C4-2B (cell line): ENCODE data around the gene LHFPL6.

Source experiments
- H3K27ac ChIP-seq: fragments of 450-650 bp; 2 replicates; pipeline ENCODE4 v1.5.1; 2017
- ZFX ChIP-seq: fragments of 450-650 bp; IDR thresholded peaks from 2 replicates; pipeline ENCODE4 v1.6.1; 2017
- TF ChIP-seq, protein P1 (sequence below): fragments of 450-650 bp; conservative IDR thresholded peaks from 2 replicates; pipeline ENCODE4 v1.5.1; 2017; ENCODE audit warnings: mild to moderate bottlenecking

Gene LHFPL6

DNA sequence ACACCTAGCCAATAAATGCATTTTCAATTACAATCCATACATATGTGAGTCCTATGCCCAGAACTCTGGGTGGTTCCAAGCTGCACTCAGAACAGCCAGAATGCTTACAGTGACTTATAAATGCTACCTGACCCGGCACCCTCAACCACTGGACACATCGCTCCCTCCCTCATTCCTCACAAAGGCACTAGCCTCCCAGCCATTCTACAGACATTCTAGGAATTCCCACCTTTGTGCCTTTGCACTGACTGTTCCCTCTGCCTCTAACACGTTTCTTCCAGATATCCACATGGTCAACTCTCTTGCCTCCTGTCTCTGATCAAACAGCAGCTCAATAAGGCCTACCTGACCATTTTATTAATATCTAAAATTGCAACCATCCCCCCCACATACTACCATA is 99.9 kb downstream of the LHFPL6 start:
- H3K27ac ChIP-seq, result no peak overlapping the region
- no peak for TF ChIP-seq ZFX
- TF ChIP-seq, protein P1, sequence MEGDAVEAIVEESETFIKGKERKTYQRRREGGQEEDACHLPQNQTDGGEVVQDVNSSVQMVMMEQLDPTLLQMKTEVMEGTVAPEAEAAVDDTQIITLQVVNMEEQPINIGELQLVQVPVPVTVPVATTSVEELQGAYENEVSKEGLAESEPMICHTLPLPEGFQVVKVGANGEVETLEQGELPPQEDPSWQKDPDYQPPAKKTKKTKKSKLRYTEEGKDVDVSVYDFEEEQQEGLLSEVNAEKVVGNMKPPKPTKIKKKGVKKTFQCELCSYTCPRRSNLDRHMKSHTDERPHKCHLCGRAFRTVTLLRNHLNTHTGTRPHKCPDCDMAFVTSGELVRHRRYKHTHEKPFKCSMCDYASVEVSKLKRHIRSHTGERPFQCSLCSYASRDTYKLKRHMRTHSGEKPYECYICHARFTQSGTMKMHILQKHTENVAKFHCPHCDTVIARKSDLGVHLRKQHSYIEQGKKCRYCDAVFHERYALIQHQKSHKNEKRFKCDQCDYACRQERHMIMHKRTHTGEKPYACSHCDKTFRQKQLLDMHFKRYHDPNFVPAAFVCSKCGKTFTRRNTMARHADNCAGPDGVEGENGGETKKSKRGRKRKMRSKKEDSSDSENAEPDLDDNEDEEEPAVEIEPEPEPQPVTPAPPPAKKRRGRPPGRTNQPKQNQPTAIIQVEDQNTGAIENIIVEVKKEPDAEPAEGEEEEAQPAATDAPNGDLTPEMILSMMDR, result no peak

- H3K27ac ChIP-seq, result no peak overlapping the region
- TF ChIP-seq, protein P1, result no peak
- no peak for TF ChIP-seq ZFX
Observed at GRCh38 chr13:39501702-39502324, 101.2 kb downstream of the LHFPL6 start.

- TF ChIP-seq, protein P1, result no peak
- TF ChIP-seq ZFX, result no peak
- H3K27ac ChIP-seq, result no peak overlapping the region
Observed at GRCh38 chr13:39499604-39500003, 103.4 kb downstream of the LHFPL6 start.

DNA sequence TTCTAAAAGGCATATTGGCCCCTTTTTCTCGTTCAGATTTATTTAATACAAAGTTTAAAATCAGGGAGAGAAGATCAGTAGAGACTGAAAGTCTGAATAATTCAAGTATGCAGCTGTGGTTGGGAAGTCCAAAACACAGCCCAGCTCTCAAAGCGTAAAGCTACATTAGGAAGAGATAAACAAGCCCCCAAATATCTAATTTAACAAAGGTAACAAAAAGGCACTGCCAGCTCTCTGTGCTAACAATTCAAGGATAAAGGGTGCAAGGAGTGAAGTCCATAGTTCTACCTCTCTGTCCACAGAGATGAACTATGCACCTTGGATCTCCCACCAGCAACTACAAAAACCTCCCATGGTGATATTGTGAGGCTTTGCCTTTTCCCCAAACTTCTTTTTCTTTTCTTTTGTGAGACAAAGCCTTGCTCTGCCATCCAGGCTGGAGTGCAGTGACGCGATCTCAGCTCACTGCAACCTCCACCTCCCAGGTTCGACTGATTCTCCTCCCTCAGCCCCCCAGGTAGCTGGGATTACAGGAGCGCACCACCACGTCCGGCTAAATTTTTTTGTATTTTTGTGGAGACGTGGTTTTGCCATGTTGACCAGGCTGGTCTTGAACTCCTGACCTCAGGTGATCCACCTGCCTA is 104.4 kb downstream of the LHFPL6 start:
- no peak for TF ChIP-seq ZFX
- TF ChIP-seq, protein P1, result no peak
- no peak overlapping the region for H3K27ac ChIP-seq

DNA sequence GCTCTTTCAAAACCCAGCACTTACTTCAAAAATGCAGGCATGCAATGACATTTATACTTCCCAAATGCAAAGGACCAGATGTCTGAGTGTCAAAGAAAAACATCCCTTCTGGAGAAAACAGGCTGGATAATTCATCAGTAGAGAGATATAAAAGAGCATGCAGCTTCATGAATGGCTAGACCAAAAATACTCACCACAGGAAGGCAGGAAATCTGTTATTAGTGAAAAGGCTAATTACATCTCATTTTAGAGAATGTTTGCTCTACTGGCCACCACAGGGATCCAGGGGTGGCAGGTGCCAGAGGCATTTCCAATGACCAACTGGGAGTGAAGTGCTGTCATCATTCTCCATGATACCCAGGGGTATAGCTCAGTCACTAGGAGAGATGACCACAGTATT is 106.5 kb downstream of the LHFPL6 start:
- H3K27ac ChIP-seq, result no peak overlapping the region
- TF ChIP-seq ZFX, result no peak
- TF ChIP-seq, protein P1, result no peak

DNA sequence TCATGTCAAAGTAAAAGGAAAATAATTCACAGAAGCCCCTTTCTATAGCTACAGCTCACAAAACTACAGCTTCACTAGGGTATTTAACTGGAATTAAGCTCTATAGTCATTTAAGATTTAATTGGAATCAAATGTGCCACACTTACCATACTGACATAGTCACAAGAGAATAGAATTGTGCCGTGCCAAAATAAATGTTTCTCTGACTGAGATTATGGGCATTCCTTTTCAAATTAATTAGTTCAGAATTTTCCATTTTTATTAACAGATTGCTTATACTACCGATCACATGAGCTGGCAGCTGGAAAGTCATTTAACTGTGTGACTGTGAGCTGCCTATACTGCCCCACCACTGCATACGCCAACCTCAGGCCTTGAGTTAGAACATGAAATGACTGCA is 108.4 kb downstream of the LHFPL6 start:
- H3K27ac ChIP-seq, result no peak overlapping the region
- TF ChIP-seq, protein P1, result no peak
- TF ChIP-seq ZFX, result no peak

- H3K27ac ChIP-seq, result no peak overlapping the region
- TF ChIP-seq, protein P1, result no peak
- no peak for TF ChIP-seq ZFX
Observed at GRCh38 chr13:39494006-39494405, 109.0 kb downstream of the LHFPL6 start.
